Lung (tissue), 12 donors: ENCODE measurements around the gene COL5A2. TPM values are rescaled to one million over a fixed set of nuclear protein-coding genes. Genes with fewer than 3 reads are reported as not detected.

ENCODE experiments used
- ATAC-seq: fragments of 200-7000 bp; cut with Tn5 transposase; one replicate; pipeline ENCODE4 v1.9.1; 2020; ENCODE audit warnings: moderate number of reproducible peaks; ENCODE audit not compliant: insufficient read depth, low FRiP score
- DNase-seq, 3 donors: peaks; one replicate each; pipeline ENCODE4 v3.0.0-alpha.2; 2013 to 2017
- H3K27ac ChIP-seq, 2 donors: one replicate each; pipeline ENCODE4 v1.5.1; 2013; ENCODE audit warnings: mild to moderate bottlenecking in 2 of 2, moderate library complexity in 2 of 2, control low read depth in 1 of 2, inconsistent platforms in 1 of 2, low read depth in 1 of 2, low read length in 1 of 2
- H3K27me3 ChIP-seq, 3 donors: one replicate each; pipeline ENCODE4 v1.5.1; 2013; ENCODE audit warnings: low read length in 2 of 3; ENCODE audit not compliant: control insufficient read depth in 3 of 3, insufficient read depth in 3 of 3
- H3K36me3 ChIP-seq, 4 donors: one replicate each; pipeline ENCODE4 v1.5.1; 2013; ENCODE audit warnings: low read length in 4 of 4, mild to moderate bottlenecking in 1 of 4, moderate library complexity in 1 of 4; ENCODE audit not compliant: control insufficient read depth in 4 of 4, insufficient read depth in 4 of 4
- H3K4me1 ChIP-seq, 5 donors: one replicate each; pipeline ENCODE4 v1.5.1; 2013; ENCODE audit warnings: low read length in 5 of 5, mild to moderate bottlenecking in 2 of 5, moderate library complexity in 1 of 5; ENCODE audit not compliant: control insufficient read depth in 5 of 5, insufficient read depth in 5 of 5
- H3K4me3 ChIP-seq: one replicate; pipeline ENCODE4 v1.5.1; 2013; ENCODE audit warnings: mild to moderate bottlenecking, control low read depth, moderate library complexity
- H3K9ac ChIP-seq, 2 donors: one replicate each; pipeline ENCODE4 v1.5.1; 2013; ENCODE audit warnings: low read length in 2 of 2, control low read depth in 1 of 2; ENCODE audit not compliant: insufficient read depth in 1 of 2
- H3K9me3 ChIP-seq, 4 donors: one replicate each; pipeline ENCODE4 v1.5.1; 2013; ENCODE audit warnings: low read length in 3 of 4, mild to moderate bottlenecking in 1 of 4, moderate library complexity in 1 of 4; ENCODE audit not compliant: control insufficient read depth in 4 of 4, insufficient read depth in 3 of 4
- CTCF ChIP-seq: IDR thresholded peaks from 2 replicates; pipeline ENCODE4 v1.5.1; 2012; ENCODE audit warnings: mild to moderate bottlenecking; ENCODE audit errors: control extremely low read depth, extremely low read depth
- WGBS, 2 donors: extraction: QIAGEN DNeasy Blood & Tissue Kit; methylation state at CpG; one replicate each; pipeline ENCODE4 v1.1.7; 2013; 5-methylcytosine and 5-hydroxymethylcytosine counted together
- polyA plus RNA-seq, 2 donors: library from polyadenylated mRNA; stranded (reverse); fragments of 200-250 nt; gene quantifications; one replicate each; pipeline ENCODE4 v1.2.1, GENCODE V29; 2013
- total RNA-seq, 2 donors: library from RNA; depleted of rRNA in 1 of 2; stranded (reverse); fragments of >200 nt in 1 of 2; gene quantifications; one replicate each; pipeline ENCODE4 v1.2.1, GENCODE V29; 2014 to 2021
- donor health status: control.
- donor health status: control.
- donor health status: Bipolar disorder and iron deficiency.
- donor health status: healthy.
- donor health status: DM: yes; HTN: yes; CAD: no.

COL5A2 gene
- total and polyA plus RNA-seq, 4 donors: 9.9 to 209 (median 48.8) TPM

- peaks cover 0 to 6% (median 1%) of the 10 kb centered on the region in 4 donors for H3K36me3 ChIP-seq
- no peak for TF ChIP-seq CTCF
- no peak overlapping the region for H3K27ac ChIP-seq
- H3K4me1 ChIP-seq: peaks cover 0 to 32% (median 4%) of the 10 kb centered on the region in 5 donors
- H3K9me3 ChIP-seq: no peaks in the 10 kb centered on the region
- no peaks in the 10 kb centered on the region for H3K27me3 ChIP-seq
- peak in 2 of 3 donors; percentile 46 to 53 for DNase-seq
- no peak for ATAC-seq
- H3K9ac ChIP-seq: no peak overlapping the region
- 63 to 77% methylated on average over 4 of the region's 4 CpGs for WGBS, 2 donors
- H3K4me3 ChIP-seq: no peak overlapping the region
These were observed 82.7 kb downstream of the COL5A2 start for GRCh38 chr2:189096769-189097447.

- Histone ChIP-seq H3K9ac (no peak overlapping the region), H3K4me3 (no peak overlapping the region), H3K9me3 (no peaks in the 10 kb centered on the region), H3K27me3 (no peaks in the 10 kb centered on the region), H3K27ac (no peak overlapping the region), H3K4me1 (peaks cover 0 to 32% (median 4%) of the 10 kb centered on the region in 5 donors), H3K36me3 (peaks cover 0 to 12% (median 1%) of the 10 kb centered on the region in 4 donors)
- no peak for ATAC-seq
- no peak for TF ChIP-seq CTCF
- WGBS, 2 donors: 71 to 77% methylated on average over 3 of the region's 3 CpGs
- peak in 1 of 3 donors; percentile 32 for DNase-seq
These were observed 84.5 kb downstream of the COL5A2 start for GRCh38 chr2:189095101-189095500.

- DNase-seq (peak in 2 of 3 donors; percentile 71 to 73), ATAC-seq (peak; percentile 46)
- H3K4me1 ChIP-seq: peaks cover 0 to 32% (median 4%) of the 10 kb centered on the region in 5 donors
- WGBS, 2 donors: 65 to 86% methylated on average over 2 of the region's 2 CpGs
- TF ChIP-seq CTCF: no peak
- H3K9ac ChIP-seq: no peak overlapping the region
- H3K27me3 ChIP-seq: no peaks in the 10 kb centered on the region
- no peaks in the 10 kb centered on the region for H3K9me3 ChIP-seq
- peak overlapping the region in 1 of 2 donors; percentile 29 for H3K27ac ChIP-seq
- H3K4me3 ChIP-seq: no peak overlapping the region
- H3K36me3 ChIP-seq: peaks cover 0 to 17% (median 4%) of the 10 kb centered on the region in 4 donors
These were observed 86.6 kb downstream of the COL5A2 start for GRCh38 chr2:189092936-189093335.
